SK-N-SH (cell line): Measurements from ENCODE around the gene ZCCHC7. TPM values are rescaled to one million over a fixed set of nuclear protein-coding genes. Genes with fewer than 3 reads are reported as not detected.

Experiments
- CTCF ChIA-PET: fragments of 300-600, 350-600 bp; formaldehyde crosslinking; extraction: SDS; loops from one replicate; lab custom pipeline; 2021; lab: Yijun Ruan, JAX
- POLR2A ChIA-PET: fragments of 350-600 bp; sonication (Branson Sonifier 250); formaldehyde crosslinking; extraction: SDS; loops from one replicate; lab custom pipeline; 2020; ENCODE audit warnings: antibody characterized with exemption, inconsistent platforms; lab: Yijun Ruan, JAX
- DNase-seq: peaks from one replicate; pipeline ENCODE4 v3.0.0; 2012
- H2AFZ ChIP-seq: fragments of 200-600 bp; sonication (generic); 2 replicates; pipeline ENCODE4 v1.8.1; 2016; ENCODE audit warnings: antibody characterized with exemption, mild to moderate bottlenecking, low read depth
- H3F3A ChIP-seq: fragments of 200-600 bp; sonication (generic); replicated peaks from 2 replicates; pipeline ENCODE3; 2016; ENCODE audit warnings: antibody characterized with exemption, mild to moderate bottlenecking; ENCODE audit not compliant: insufficient read depth
- H3K27ac ChIP-seq, 2 experiments: fragments of 200-500 bp in 1 of 2; fragments of 200-600 bp in 1 of 2; sonication (Bioruptor generic) in 1 of 2; sonication (generic), shearing (Covaris generic) in 1 of 2; 2 replicates each; pipeline versions ENCODE4 v1.5.1 to v1.6.1; 2014 to 2016; ENCODE audit warnings: low read depth in 2 of 2, inconsistent platforms in 1 of 2, low read length in 1 of 2, mild to moderate bottlenecking in 1 of 2, mixed read lengths in 1 of 2
- H3K27me3 ChIP-seq: fragments of 200-600 bp; sonication (generic), shearing (Covaris generic); 2 replicates; pipeline ENCODE4 v1.6.1; 2016; ENCODE audit warnings: mixed run types; ENCODE audit not compliant: insufficient read depth
- H3K36me3 ChIP-seq, 2 experiments: fragments of 200-500 bp in 1 of 2; fragments of 200-600 bp in 1 of 2; sonication (Bioruptor generic) in 1 of 2; sonication (generic) in 1 of 2; replicated peaks in 1 of 2; 2 replicates each; pipeline versions ENCODE3 to v1.5.1; 2014 to 2016; ENCODE audit warnings: low read length in 1 of 2, mild to moderate bottlenecking in 1 of 2; ENCODE audit not compliant: insufficient read depth in 2 of 2, control insufficient read depth in 1 of 2
- H3K4me1 ChIP-seq, 2 experiments: fragments of 200-500 bp in 1 of 2; fragments of 200-600 bp in 1 of 2; sonication (Bioruptor generic) in 1 of 2; sonication (generic), shearing (Covaris generic) in 1 of 2; 2 replicates each; pipeline versions ENCODE4 v1.5.1 to v1.6.1; 2014 to 2016; ENCODE audit warnings: low read depth in 1 of 2, low read length in 1 of 2, mixed run types in 1 of 2; ENCODE audit not compliant: insufficient read depth in 2 of 2, control insufficient read depth in 1 of 2
- H3K4me2 ChIP-seq: fragments of 200-600 bp; sonication (generic), shearing (Covaris generic); 2 replicates; pipeline ENCODE4 v1.6.1; 2017; ENCODE audit warnings: mixed run types
- H3K4me3 ChIP-seq, 2 experiments: fragments of 200-500 bp in 1 of 2; fragments of 200-600 bp in 1 of 2; sonication (Bioruptor generic) in 1 of 2; sonication (generic), shearing (Covaris generic) in 1 of 2; 2 replicates each; pipeline versions ENCODE4 v1.5.1 to v1.8.1; 2014 to 2016; ENCODE audit warnings: low read depth in 2 of 2, inconsistent platforms in 1 of 2, low read length in 1 of 2, mild to moderate bottlenecking in 1 of 2, mixed read lengths in 1 of 2, moderate library complexity in 1 of 2
- H3K79me2 ChIP-seq: fragments of 200-600 bp; sonication (generic); 2 replicates; pipeline ENCODE4 v1.8.1; 2017; ENCODE audit warnings: mild to moderate bottlenecking; ENCODE audit not compliant: insufficient read depth
- H3K9ac ChIP-seq: fragments of 200-600 bp; sonication (generic); 2 replicates; pipeline ENCODE4 v1.6.1; 2017; ENCODE audit warnings: mixed run types
- H3K9me2 ChIP-seq: fragments of 200-600 bp; sonication (generic); 2 replicates; pipeline ENCODE4 v1.6.1; 2017; ENCODE audit warnings: mixed run types
- H3K9me3 ChIP-seq: fragments of 200-600 bp; sonication (generic); 2 replicates; pipeline ENCODE4 v1.6.1; 2017; ENCODE audit warnings: mixed run types, mild to moderate bottlenecking, moderate library complexity
- H4K20me1 ChIP-seq: fragments of 200-600 bp; sonication (generic); 2 replicates; pipeline ENCODE4 v1.6.1; 2017; ENCODE audit warnings: mild to moderate bottlenecking, mixed run types; ENCODE audit not compliant: insufficient read depth
- CTCF ChIP-seq: fragments of 200-600 bp; sonication (generic); IDR thresholded peaks from 2 replicates; pipeline ENCODE4 v1.6.1; 2017; ENCODE audit warnings: antibody characterized with exemption, mild to moderate bottlenecking, moderate library complexity
- ELF1 ChIP-seq: IDR thresholded peaks from 2 replicates; pipeline ENCODE4 v1.4.0; 2012
- FOSL2 ChIP-seq: IDR thresholded peaks from 2 replicates; pipeline ENCODE4 v1.4.0; 2012; ENCODE audit warnings: low read depth, mild to moderate bottlenecking, moderate library complexity, borderline replicate concordance
- FOXM1 ChIP-seq: IDR thresholded peaks from 2 replicates; pipeline ENCODE4 v1.4.0; 2012; ENCODE audit warnings: low read depth, mild to moderate bottlenecking
- GATA2 ChIP-seq: sonication (generic); formaldehyde crosslinking; IDR thresholded peaks from 2 replicates; pipeline ENCODE4 v1.5.0; 2020; ENCODE audit warnings: mild to moderate bottlenecking, missing genetic modification reagents
- IRF3 ChIP-seq: fragments of 150-350 bp; IDR thresholded peaks from 2 replicates; pipeline ENCODE4 v1.6.1; 2016; ENCODE audit warnings: mild to moderate bottlenecking, low read depth, low read length
- MEF2A ChIP-seq: IDR thresholded peaks from 2 replicates; pipeline ENCODE4 v1.4.0; 2012; ENCODE audit warnings: low read depth, borderline replicate concordance
- MXI1 ChIP-seq: IDR thresholded peaks from 2 replicates; pipeline ENCODE4 v1.6.1; 2012; ENCODE audit warnings: mild to moderate bottlenecking, low read depth, low read length, improper control_type of control experiment
- PBX3 ChIP-seq: IDR thresholded peaks from 2 replicates; pipeline ENCODE4; 2012
- POLR2AphosphoS5 ChIP-seq: IDR thresholded peaks from 2 replicates; pipeline ENCODE4 v1.6.1; 2012; ENCODE audit warnings: low read depth, low read length
- RAD21 ChIP-seq: IDR thresholded peaks from 2 replicates; pipeline ENCODE4 v1.6.1; 2012; ENCODE audit warnings: mild to moderate bottlenecking, low read length
- REST ChIP-seq: IDR thresholded peaks from 2 replicates; pipeline ENCODE4 v1.6.1; 2012; ENCODE audit warnings: mild to moderate bottlenecking, low read depth, low read length, moderate library complexity
- RFX5 ChIP-seq: IDR thresholded peaks from 2 replicates; pipeline ENCODE4 v1.6.1; 2012; ENCODE audit warnings: mild to moderate bottlenecking, improper control_type of control experiment, low read length
- RXRA ChIP-seq: IDR thresholded peaks from 2 replicates; pipeline ENCODE4 v1.4.0; 2012; ENCODE audit warnings: low read depth, mild to moderate bottlenecking, borderline replicate concordance
- SMC3 ChIP-seq: IDR thresholded peaks from 2 replicates; pipeline ENCODE4 v1.6.1; 2012; ENCODE audit warnings: low read depth, low read length, improper control_type of control experiment
- TEAD4 ChIP-seq: IDR thresholded peaks from 2 replicates; pipeline ENCODE4 v1.4.0; 2012; ENCODE audit warnings: mild to moderate bottlenecking, borderline replicate concordance; ENCODE audit not compliant: insufficient read depth
- YY1 ChIP-seq: IDR thresholded peaks from 2 replicates; pipeline ENCODE4 v1.4.0; 2012; ENCODE audit warnings: low read depth, mild to moderate bottlenecking
- ZBTB33 ChIP-seq: IDR thresholded peaks from 2 replicates; pipeline ENCODE4 v1.4.0; 2012; ENCODE audit warnings: low read depth, borderline replicate concordance
- WGBS: methylation state at CpG from one replicate; pipeline ENCODE4 v1.1.6; 2017; ENCODE audit warnings: low lambda C conversion rate; 5-methylcytosine and 5-hydroxymethylcytosine counted together
- polyA plus RNA-seq, 3 experiments: library from polyadenylated mRNA; depleted of rRNA; stranded (reverse); fragments of >200 nt; gene quantifications; 2 replicates each; pipeline ENCODE4 v1.2.3, GENCODE V29; 2012

ZCCHC7 gene
- polyA plus RNA-seq, 1 of the 3 experiments (the other 2 are of a cell fraction), result 12.6 TPM

GRCh38 chr9:37253377-37253937 is 133.1 kb downstream of the ZCCHC7 start:
- POLR2A ChIA-PET, result no interaction called here
- Histone ChIP-seq H3F3A (no peaks in the 10 kb centered on the region), H3K9me2 (no peaks in the 10 kb centered on the region), H3K9ac (no peak overlapping the region), H3K4me1 (no peaks in the 10 kb centered on the region), H3K79me2 (no peaks in the 10 kb centered on the region), H3K27ac (no peak overlapping the region), H2AFZ (no peak overlapping the region), H4K20me1 (no peaks in the 10 kb centered on the region), H3K36me3 (peaks cover 15 to 21% of the 10 kb centered on the region in 2 experiments), H3K4me3 (no peak overlapping the region), H3K9me3 (no peaks in the 10 kb centered on the region), H3K4me2 (no peak overlapping the region), H3K27me3 (no peaks in the 10 kb centered on the region)
- TF ChIP-seq RXRA (no peak), RFX5 (no peak), SMC3 (no peak), MEF2A (no peak), ELF1 (no peak), ZBTB33 (no peak), FOXM1 (no peak), PBX3 (no peak), YY1 (no peak)
- WGBS, result 94% methylated on average over 4 of the region's 4 CpGs
- CTCF ChIA-PET, result no interaction called here
- no peak for DNase-seq

GRCh38 chr9:37255187-37255586 is 134.8 kb downstream of the ZCCHC7 start:
- ChIA-PET CTCF (interaction anchor here (1.0 kb wide), 1 partner anchor 10 kb away, joined by 3 read pairs; no protein-coding TSS in a partner anchor), POLR2A (no interaction called here)
- H3K79me2 ChIP-seq, result no peaks in the 10 kb centered on the region
- H3K9me3 ChIP-seq, result no peaks in the 10 kb centered on the region
- 90% methylated on average over 2 of the region's 2 CpGs for whole genome bisulfite sequencing
- H2AFZ ChIP-seq, result no peak overlapping the region
- H3K4me3 ChIP-seq, result no peak overlapping the region
- no peak for DNase-seq
- no peaks in the 10 kb centered on the region for H3K9me2 ChIP-seq
- H3K4me1 ChIP-seq, result no peaks in the 10 kb centered on the region
- H3K27ac ChIP-seq, result no peak overlapping the region
- H3K9ac ChIP-seq, result no peak overlapping the region
- peaks cover 15 to 24% of the 10 kb centered on the region in 2 experiments for H3K36me3 ChIP-seq
- H3K27me3 ChIP-seq, result no peaks in the 10 kb centered on the region
- no peaks in the 10 kb centered on the region for H3F3A ChIP-seq
- H3K4me2 ChIP-seq, result no peak overlapping the region
- H4K20me1 ChIP-seq, result no peaks in the 10 kb centered on the region
- no peak for TF ChIP-seq FOXM1
- no peak for TF ChIP-seq POLR2AphosphoS5
- TF ChIP-seq FOSL2, result no peak
- no peak for TF ChIP-seq RAD21
- no peak for TF ChIP-seq TEAD4
- no peak for TF ChIP-seq GATA2 (CRISPR knock-in tag)
- no peak for TF ChIP-seq RFX5
- no peak for TF ChIP-seq CTCF
- no peak for TF ChIP-seq ELF1
- no peak for TF ChIP-seq IRF3
- TF ChIP-seq SMC3, result no peak
- no peak for TF ChIP-seq REST
- no peak for TF ChIP-seq MXI1
